Endothelial cell of umbilical vein (primary cell): ENCODE data around the gene HIRA. TPM values are rescaled to one million over a fixed set of nuclear protein-coding genes. Genes with fewer than 3 reads are reported as not detected.

Source experiments
- BruUV-seq: library from RNA; stranded (reverse); fragments of 400-500 nt; replicated peaks from 2 replicates; lab custom pipeline; 2021; lab: Mats Ljungman, UMichigan
- CTCF ChIA-PET: fragments of 300-600, 350-600 bp; sonication (Branson Sonifier 250); formaldehyde crosslinking; loops from one replicate; lab custom pipeline; 2021; ENCODE audit warnings: antibody characterized with exemption, inconsistent platforms; lab: Charles Lee
- POLR2A ChIA-PET: fragments of 300-600, 350-600 bp; sonication (Branson Sonifier 250); formaldehyde crosslinking; loops from one replicate; lab custom pipeline; 2021; ENCODE audit warnings: antibody characterized with exemption, inconsistent platforms; lab: Charles Lee
- DNase-seq: peaks from one replicate; pipeline ENCODE4 v3.0.0-alpha.2; 2011; ENCODE audit warnings: low read depth, low spot score
- FAIRE-seq: peaks from 2 replicates; lab custom pipeline; 2011; peaks lifted over from hg19 to GRCh38; lab: Jason Lieb, UNC
- H2AFZ ChIP-seq: 2 replicates; pipeline ENCODE4 v1.6.0; 2012; ENCODE audit warnings: low read depth, low read length, control low read depth, inconsistent platforms
- H3K27ac ChIP-seq: 2 replicates; pipeline ENCODE4 v1.5.1; 2011; ENCODE audit warnings: low read depth, mild to moderate bottlenecking, control low read depth, low read length, moderate library complexity; ENCODE audit not compliant: insufficient read depth
- H3K27me3 ChIP-seq, 2 experiments: 2 replicates each; pipeline versions ENCODE4 v1.6.0 to v1.6.1; 2011; ENCODE audit warnings: low read length in 2 of 2, mixed read lengths in 1 of 2; ENCODE audit not compliant: control insufficient read depth in 2 of 2, insufficient read depth in 2 of 2
- H3K36me3 ChIP-seq, 2 experiments: 2 replicates in 1 of 2; 3 replicates in 1 of 2; pipeline ENCODE4 v1.5.1; 2011; ENCODE audit warnings: low read length in 2 of 2, mild to moderate bottlenecking in 1 of 2, moderate library complexity in 1 of 2; ENCODE audit not compliant: control insufficient read depth in 2 of 2, insufficient read depth in 2 of 2; ENCODE audit errors: extremely low read depth in 1 of 2
- H3K4me1 ChIP-seq: 3 replicates; pipeline ENCODE4 v1.5.1; 2011; ENCODE audit warnings: mild to moderate bottlenecking, low read length; ENCODE audit not compliant: control insufficient read depth, insufficient read depth; ENCODE audit errors: extremely low read depth
- H3K4me2 ChIP-seq: 2 replicates; pipeline ENCODE4 v1.6.1; 2011; ENCODE audit warnings: low read length, control low read depth, mixed read lengths; ENCODE audit not compliant: insufficient read depth
- H3K4me3 ChIP-seq, 3 experiments: fragments of 200-600 bp in 1 of 3; sonication (generic), shearing (Covaris generic) in 1 of 3; replicated peaks in 1 of 3; 2 replicates each; pipeline ENCODE4 v1.5.1; 2011 to 2016; ENCODE audit warnings: control low read depth in 3 of 3, low read length in 3 of 3, mild to moderate bottlenecking in 2 of 3, inconsistent platforms in 1 of 3, low read depth in 1 of 3, moderate library complexity in 1 of 3; ENCODE audit not compliant: insufficient read depth in 1 of 3
- H3K79me2 ChIP-seq: 2 replicates; pipeline ENCODE4 v1.6.0; 2012; ENCODE audit warnings: low read length, inconsistent platforms; ENCODE audit not compliant: control insufficient read depth, insufficient read depth
- H3K9ac ChIP-seq: replicated peaks from 2 replicates; pipeline ENCODE3; 2011; ENCODE audit warnings: low read length, control low read depth; ENCODE audit not compliant: insufficient read depth; ENCODE audit errors: extremely low read depth
- H3K9me1 ChIP-seq: replicated peaks from 3 replicates; pipeline ENCODE4 v1.6.0; 2011; ENCODE audit warnings: mild to moderate bottlenecking, low read length; ENCODE audit not compliant: control insufficient read depth, insufficient read depth; ENCODE audit errors: extremely low read depth
- H3K9me3 ChIP-seq: replicated peaks from 2 replicates; pipeline ENCODE4 v1.5.1; 2012; ENCODE audit warnings: low read length, inconsistent platforms; ENCODE audit not compliant: control insufficient read depth, insufficient read depth
- H4K20me1 ChIP-seq: replicated peaks from 2 replicates; pipeline ENCODE3; 2011; ENCODE audit warnings: mild to moderate bottlenecking, low read length; ENCODE audit not compliant: control insufficient read depth, insufficient read depth; ENCODE audit errors: extremely low read depth
- CTCF ChIP-seq, 2 donors: IDR thresholded peaks; 1 replicate in 1 of 2; 2 replicates in 1 of 2; pipeline ENCODE4 v1.5.1; 2011; ENCODE audit warnings: low read length in 2 of 2, mild to moderate bottlenecking in 2 of 2, moderate library complexity in 2 of 2, control low read depth in 1 of 2, inconsistent platforms in 1 of 2, low read depth in 1 of 2; ENCODE audit not compliant: insufficient read depth in 1 of 2; ENCODE audit errors: extremely low read depth in 1 of 2
- EZH2 ChIP-seq: IDR thresholded peaks from 2 replicates; pipeline ENCODE4 v1.6.1; 2012; ENCODE audit warnings: borderline replicate concordance, low read depth, mild to moderate bottlenecking, moderate library complexity, low read length, inconsistent platforms; ENCODE audit not compliant: severe bottlenecking
- GATA2 ChIP-seq: IDR thresholded peaks from 2 replicates; pipeline ENCODE4 v1.7.0; 2011; ENCODE audit warnings: low read depth, mild to moderate bottlenecking, moderate library complexity, mixed read lengths, low read length; ENCODE audit not compliant: insufficient read length, insufficient read depth
- JUN ChIP-seq: IDR thresholded peaks from 2 replicates; pipeline ENCODE4 v1.6.1; 2011; ENCODE audit warnings: borderline replicate concordance, low read depth; ENCODE audit not compliant: insufficient read length, insufficient read depth
- MYC ChIP-seq: IDR thresholded peaks from one replicate; pipeline ENCODE4 v1.6.1; 2011; ENCODE audit warnings: mild to moderate bottlenecking, low read depth, low read length
- POLR2AphosphoS5 ChIP-seq: IDR thresholded peaks from 2 replicates; pipeline ENCODE4 v1.6.1; 2012; ENCODE audit warnings: low read depth, mild to moderate bottlenecking, control low read depth, low read length, moderate library complexity; ENCODE audit not compliant: insufficient read depth
- dilution Hi-C: fragments of 300-500 bp; cut with MboI; formaldehyde crosslinking; loops from one replicate; pipeline ENCODE4 v1.15.0; 2019; ENCODE audit warnings: low sequenced_read_pairs; ENCODE audit not compliant: extremely low pct_ligation_motif_present
- intact Hi-C: fragments of 100-400 bp; cut with micrococcal nuclease; formaldehyde crosslinking; loops from one replicate; pipeline ENCODE4 v1.10.0; 2022
- polyA plus RNA-seq, 4 experiments: library from polyadenylated mRNA; depleted of rRNA in 3 of 4; stranded (reverse) in 3 of 4; unstranded in 1 of 4; fragments of >200 nt; gene quantifications; 2 replicates each; pipeline versions ENCODE4 v1.2.1 to v1.2.3, GENCODE V29; 2011 to 2012; ENCODE audit warnings: missing spikeins in 1 of 4
- total RNA-seq: library from RNA; stranded (reverse); gene quantifications from 2 replicates; pipeline ENCODE4 v1.2.3, GENCODE V29; 2021

HIRA gene
- total and polyA plus RNA-seq, 2 donors (not counting 3 experiments of a cell fraction or from before 2014, with no cell fraction given) = 17.3 to 27.7 TPM

- no peaks in the 10 kb centered on the region for H3K4me1 ChIP-seq
- DNase-seq = no peak
- H3K36me3 ChIP-seq = peaks cover 52 to 76% of the 10 kb centered on the region in 2 experiments
- H3K4me3 ChIP-seq = no peak overlapping the region
- no peak overlapping the region for H3K27ac ChIP-seq
- peaks cover 6% of the 10 kb centered on the region for H3K79me2 ChIP-seq
- intact Hi-C loops = no loop called here
- POLR2A ChIA-PET = no interaction called here
- peaks cover 2% of the 10 kb centered on the region for H4K20me1 ChIP-seq
- H3K9me1 ChIP-seq = no peaks in the 10 kb centered on the region
- no peaks in the 10 kb centered on the region for H3K9me3 ChIP-seq
- BruUV-seq = no TSS peak
- CTCF ChIA-PET = interaction anchor here (2.1 to 3.7 kb wide), 2 partner anchors 10 to 162 kb away, joined by 6 to 12 read pairs; no protein-coding TSS in a partner anchor
- dilution Hi-C loops = no loop called here
- H2AFZ ChIP-seq = no peak overlapping the region
- no peak overlapping the region for H3K9ac ChIP-seq
- FAIRE-seq = no peak
- no peak overlapping the region for H3K4me2 ChIP-seq
- H3K27me3 ChIP-seq = no peaks in the 10 kb centered on the region
- TF ChIP-seq POLR2AphosphoS5 = no peak
- no peak for TF ChIP-seq GATA2
- no peak for TF ChIP-seq EZH2
- TF ChIP-seq JUN = no peak
- TF ChIP-seq CTCF (IDR thresholded peaks at IDR 0.05; ENCODE audit: extremely low read depth in 1 of 2, insufficient read depth in 1 of 2, low read depth in 1 of 2, low read length in 2 of 2) = no peak
- TF ChIP-seq MYC = no peak
These were observed 36.4 kb upstream of the HIRA start for GRCh38 chr22:19467912-19468311.
